GM20000 (cell line): Measurements from ENCODE around the gene EIF5.

Source experiments
- DNase-seq: peaks from one replicate; pipeline ENCODE4 v3.0.0; 2012; ENCODE audit warnings: low spot score
- TF ChIP-seq, protein P1 (sequence below): IDR thresholded peaks from 2 replicates; pipeline ENCODE4 v1.5.1; 2012; ENCODE audit warnings: mild to moderate bottlenecking, control low read depth; ENCODE audit errors: extremely low read depth, missing control alignments

Gene EIF5

GRCh38 chr14:103374121-103374520, 40.1 kb downstream of the EIF5 start:
- no peak for DNase-seq
- TF ChIP-seq, protein P1, sequence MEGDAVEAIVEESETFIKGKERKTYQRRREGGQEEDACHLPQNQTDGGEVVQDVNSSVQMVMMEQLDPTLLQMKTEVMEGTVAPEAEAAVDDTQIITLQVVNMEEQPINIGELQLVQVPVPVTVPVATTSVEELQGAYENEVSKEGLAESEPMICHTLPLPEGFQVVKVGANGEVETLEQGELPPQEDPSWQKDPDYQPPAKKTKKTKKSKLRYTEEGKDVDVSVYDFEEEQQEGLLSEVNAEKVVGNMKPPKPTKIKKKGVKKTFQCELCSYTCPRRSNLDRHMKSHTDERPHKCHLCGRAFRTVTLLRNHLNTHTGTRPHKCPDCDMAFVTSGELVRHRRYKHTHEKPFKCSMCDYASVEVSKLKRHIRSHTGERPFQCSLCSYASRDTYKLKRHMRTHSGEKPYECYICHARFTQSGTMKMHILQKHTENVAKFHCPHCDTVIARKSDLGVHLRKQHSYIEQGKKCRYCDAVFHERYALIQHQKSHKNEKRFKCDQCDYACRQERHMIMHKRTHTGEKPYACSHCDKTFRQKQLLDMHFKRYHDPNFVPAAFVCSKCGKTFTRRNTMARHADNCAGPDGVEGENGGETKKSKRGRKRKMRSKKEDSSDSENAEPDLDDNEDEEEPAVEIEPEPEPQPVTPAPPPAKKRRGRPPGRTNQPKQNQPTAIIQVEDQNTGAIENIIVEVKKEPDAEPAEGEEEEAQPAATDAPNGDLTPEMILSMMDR = no peak

GRCh38 chr14:103377522-103378037, 43.5 kb downstream of the EIF5 start:
- TF ChIP-seq, protein P1 = no peak
- DNase-seq = no peak

DNA sequence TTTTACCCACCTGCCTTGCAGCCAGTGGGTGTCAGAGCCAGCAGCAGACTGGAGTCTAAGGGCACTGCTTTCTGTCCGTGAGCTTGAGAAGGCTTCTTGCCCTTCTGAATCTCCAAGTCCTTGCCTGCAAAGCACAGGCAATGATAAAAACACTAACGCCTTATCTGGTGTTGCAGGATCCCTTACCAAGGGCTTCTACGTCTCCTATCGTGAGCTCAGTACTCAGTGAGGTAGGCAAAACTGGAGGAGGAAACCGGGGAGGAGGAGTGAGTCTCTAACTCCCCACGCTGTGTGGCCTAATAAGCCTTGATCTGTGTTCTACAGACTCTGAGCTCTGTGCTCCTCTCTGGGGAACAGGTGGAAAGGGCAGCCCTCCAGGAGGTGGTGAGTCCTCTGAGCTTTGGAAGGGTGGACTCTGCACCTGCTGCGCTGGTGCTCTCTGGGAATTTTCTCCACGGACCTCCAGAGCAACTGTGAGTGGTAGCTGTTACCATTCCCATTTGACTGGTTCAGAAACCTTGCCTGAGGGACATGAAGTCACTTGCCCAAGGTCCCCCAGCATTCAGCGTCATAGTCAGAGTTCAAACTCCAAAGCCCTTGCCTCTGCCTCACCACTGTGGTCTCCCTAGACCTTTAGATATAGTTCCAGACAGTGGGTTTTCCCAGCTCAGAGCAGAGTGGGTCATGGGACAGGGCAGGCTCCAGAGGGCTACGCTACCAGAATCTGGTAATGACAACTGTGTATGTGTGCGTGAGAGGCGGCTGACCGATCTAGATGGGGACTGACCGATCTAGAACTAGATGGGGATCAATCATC, 44.2 kb downstream of the EIF5 start:
- TF ChIP-seq, protein P1 = no peak
- no peak for DNase-seq

DNA sequence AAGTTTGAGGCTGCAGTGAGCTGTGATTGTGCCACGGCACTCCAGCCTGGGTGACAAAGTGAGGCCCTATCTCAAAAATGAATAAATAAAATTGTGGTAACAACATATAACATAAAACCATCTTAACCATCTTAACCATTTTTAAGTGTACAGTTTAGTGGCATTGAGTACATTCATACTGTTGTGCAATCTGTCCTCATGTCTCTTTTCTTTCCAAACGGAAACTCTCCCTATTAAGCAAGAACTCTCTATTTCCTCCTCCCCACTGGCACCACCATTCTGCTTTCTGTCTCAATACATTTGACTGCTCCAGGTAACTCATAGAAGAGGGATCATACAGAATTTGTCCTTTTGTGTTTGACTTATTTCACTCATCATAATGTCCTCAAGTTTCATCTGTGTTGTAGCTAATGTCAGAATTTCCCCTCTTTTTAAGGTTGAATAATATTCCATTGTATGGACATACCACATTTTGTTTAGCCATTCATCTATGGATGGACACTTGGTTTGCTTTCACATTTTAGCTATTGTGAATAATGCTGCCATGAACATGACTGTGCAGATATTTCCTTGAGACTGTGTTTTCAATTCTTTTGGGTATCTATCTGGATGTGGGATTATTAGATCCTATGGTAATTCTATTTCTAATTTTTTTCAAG, 46.8 kb downstream of the EIF5 start:
- DNase-seq = no peak
- TF ChIP-seq, protein P1 = no peak

DNA sequence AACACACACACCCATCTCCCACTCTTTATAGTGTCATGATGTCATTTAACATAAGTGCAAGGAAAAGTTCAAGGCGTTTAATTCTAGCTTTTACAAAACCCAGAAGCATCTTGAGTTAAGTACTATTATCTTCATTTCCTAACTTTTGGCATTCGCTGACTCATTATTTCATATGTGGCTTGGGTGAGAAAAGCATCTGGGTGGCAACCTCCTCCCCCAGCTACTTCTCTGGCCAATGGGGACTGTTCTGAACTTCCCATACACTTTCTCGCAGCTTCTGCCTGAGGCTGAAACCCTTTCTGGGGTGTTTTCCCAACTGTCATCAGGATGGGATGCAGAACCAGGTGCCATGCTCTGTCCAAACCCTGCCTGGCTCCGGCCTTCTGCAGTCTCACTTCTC, 48.3 kb downstream of the EIF5 start:
- TF ChIP-seq, protein P1 = no peak
- no peak for DNase-seq

- DNase-seq = no peak
- TF ChIP-seq, protein P1 = no peak
These were observed 50.6 kb downstream of the EIF5 start for GRCh38 chr14:103384450-103385151.
